ENCODE results near the gene MAPK8IP1.

MAPK8IP1 gene

GRCh38 chr11:45933846-45934579, 48.6 kb downstream of the MAPK8IP1 start:
- Histone ChIP-seq H3K36me3 (ENCODE audit: insufficient read depth, insufficient read length, low read length) (peaks cover 50% of the 10 kb centered on the region), H3K9ac (ENCODE audit: insufficient read length, low read depth) (no peak overlapping the region), H3K27me3 (ENCODE audit: insufficient read depth, insufficient read length) (no peaks in the 10 kb centered on the region), H3K4me1 (ENCODE audit: insufficient read depth, insufficient read length) (peaks cover 20% of the 10 kb centered on the region), H3K9me3 (ENCODE audit: insufficient read depth, low read length) (no peaks in the 10 kb centered on the region), H3K4me3 (ENCODE audit: insufficient read length, low read depth) (no peak overlapping the region)
- no peak for DNase-seq (ENCODE audit: low read depth, low spot score)
- TF ChIP-seq ZNF274 (IDR thresholded peaks at IDR 0.05; ENCODE audit: low read depth, low read length) (no peak), YY1 (IDR thresholded peaks at IDR 0.05; ENCODE audit: insufficient read depth, insufficient read length) (no peak), SUZ12 (IDR thresholded peaks at IDR 0.05; ENCODE audit: extremely low read depth, insufficient read depth, insufficient read length) (no peak)

DNA sequence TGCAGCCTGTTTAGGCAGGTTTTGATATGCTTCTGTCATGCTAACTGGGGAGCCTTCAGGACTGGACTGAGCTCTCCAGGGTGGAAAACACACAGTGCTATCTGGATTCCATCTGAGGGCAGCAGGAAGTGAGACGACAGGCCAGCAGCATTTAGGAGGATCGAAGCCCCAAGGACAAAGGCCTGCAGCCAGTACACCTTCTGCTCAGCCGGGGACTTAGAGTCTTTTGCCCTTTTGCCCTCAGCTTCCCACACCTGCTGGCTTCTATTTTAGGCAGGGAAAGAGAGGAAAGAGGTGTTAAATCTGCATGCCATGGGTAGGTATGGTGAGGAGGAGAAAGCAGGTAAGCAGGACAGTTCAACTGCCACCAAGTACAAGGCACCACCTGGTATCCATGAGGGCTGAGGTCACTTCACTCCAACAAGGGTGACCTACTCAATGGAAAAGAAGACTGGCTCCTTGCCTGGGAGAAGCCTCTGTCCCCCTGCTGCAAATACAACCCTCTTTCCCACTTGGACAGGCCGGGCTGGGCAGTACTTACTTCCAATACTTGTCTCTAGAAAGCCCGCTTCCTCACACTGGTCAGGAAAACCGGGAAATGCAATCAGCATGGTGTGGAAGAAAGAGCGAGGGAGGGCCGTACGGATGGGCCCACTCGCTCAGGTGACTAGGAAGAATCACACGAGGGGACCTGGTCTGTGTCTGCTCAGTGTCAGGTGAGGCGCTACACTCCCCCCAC, 49.3 kb downstream of the MAPK8IP1 start:
- H3K4me1 ChIP-seq (ENCODE audit: insufficient read depth, insufficient read length) = peaks cover 20% of the 10 kb centered on the region
- TF ChIP-seq ZNF274 (IDR thresholded peaks at IDR 0.05; ENCODE audit: low read depth, low read length) = no peak
- TF ChIP-seq SUZ12 (IDR thresholded peaks at IDR 0.05; ENCODE audit: extremely low read depth, insufficient read depth, insufficient read length) = no peak
- no peak for TF ChIP-seq YY1 (IDR thresholded peaks at IDR 0.05; ENCODE audit: insufficient read depth, insufficient read length)
- no peak overlapping the region for H3K9ac ChIP-seq (ENCODE audit: insufficient read length, low read depth)

DNA sequence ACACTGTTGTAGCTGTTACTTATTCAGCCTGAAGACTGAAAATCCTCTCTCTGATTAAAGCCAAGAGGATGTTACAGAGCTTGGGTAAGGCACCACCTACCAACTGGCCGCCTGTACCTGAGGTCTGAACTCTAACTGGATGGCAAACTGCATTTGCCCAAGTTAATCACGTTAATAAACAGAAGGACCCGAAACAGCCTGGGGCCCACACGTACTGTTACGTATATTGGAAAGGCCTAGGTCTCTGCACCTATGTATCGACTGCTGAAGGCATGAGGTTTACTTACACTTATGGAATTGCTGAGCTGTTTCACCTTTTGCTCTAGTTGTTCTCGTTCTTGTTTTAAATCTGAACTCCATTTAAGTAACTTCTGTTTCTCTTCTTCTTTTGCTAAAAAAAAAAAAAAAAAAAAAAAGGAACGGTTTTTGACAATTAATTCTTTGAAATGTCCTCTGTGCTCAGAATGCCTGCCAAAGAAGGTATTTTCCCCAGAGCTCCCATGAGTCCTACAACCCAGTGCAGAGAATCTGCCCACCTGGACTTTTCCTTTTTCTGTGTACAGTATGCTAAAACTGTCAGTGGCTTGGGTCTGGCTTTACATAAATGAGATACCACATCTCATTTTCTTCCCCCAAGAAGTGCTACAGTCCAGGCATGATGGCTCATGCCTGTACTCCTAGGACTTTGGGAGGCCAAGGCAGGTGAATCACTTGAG, 50.1 kb downstream of the MAPK8IP1 start:
- TF ChIP-seq YY1 (IDR thresholded peaks at IDR 0.05; ENCODE audit: insufficient read depth, insufficient read length) = no peak
- no peak for DNase-seq (ENCODE audit: low read depth, low spot score)
- no peaks in the 10 kb centered on the region for H3K27me3 ChIP-seq (ENCODE audit: insufficient read depth, insufficient read length)
- no peak overlapping the region for H3K4me3 ChIP-seq (ENCODE audit: insufficient read length, low read depth)
- no peaks in the 10 kb centered on the region for H3K9me3 ChIP-seq (ENCODE audit: insufficient read depth, low read length)
- H3K9ac ChIP-seq (ENCODE audit: insufficient read length, low read depth) = no peak overlapping the region
- peaks cover 20% of the 10 kb centered on the region for H3K4me1 ChIP-seq (ENCODE audit: insufficient read depth, insufficient read length)
- peaks cover 45% of the 10 kb centered on the region for H3K36me3 ChIP-seq (ENCODE audit: insufficient read depth, insufficient read length, low read length)

More for the DNA sequence above, 49.3 kb downstream of the MAPK8IP1 start:
- no peaks in the 10 kb centered on the region for H3K27me3 ChIP-seq (ENCODE audit: insufficient read depth, insufficient read length)
- H3K4me3 ChIP-seq (ENCODE audit: insufficient read length, low read depth) = no peak overlapping the region
- H3K9me3 ChIP-seq (ENCODE audit: insufficient read depth, low read length) = no peaks in the 10 kb centered on the region
- peak; percentile 39 for DNase-seq (ENCODE audit: low read depth, low spot score)
- H3K36me3 ChIP-seq (ENCODE audit: insufficient read depth, insufficient read length, low read length) = peaks cover 50% of the 10 kb centered on the region

DNA sequence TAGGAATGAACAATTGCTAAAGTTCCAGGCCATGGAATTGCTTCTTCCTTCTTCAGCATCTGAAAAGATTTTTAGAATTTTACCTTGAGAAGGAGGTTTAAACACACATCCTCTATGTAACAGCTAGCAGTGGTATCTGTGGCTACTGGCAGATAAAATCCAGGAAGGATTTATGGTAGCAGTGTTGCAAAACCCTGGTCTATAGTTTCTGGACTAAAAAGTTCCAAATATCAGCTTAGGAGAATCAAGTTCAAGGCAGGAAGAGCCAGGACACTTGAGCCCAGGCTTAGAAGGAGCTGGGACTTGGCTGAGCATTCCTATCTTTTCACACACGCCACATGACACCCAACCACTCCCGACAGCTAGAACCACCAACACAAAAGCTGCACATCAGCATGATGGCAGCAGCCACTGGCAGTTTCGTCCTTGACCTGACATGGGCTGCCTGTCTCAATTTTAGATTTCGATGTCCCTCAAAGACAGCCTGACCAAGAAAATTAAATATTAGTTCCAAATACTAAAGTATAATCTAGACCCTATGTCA, 51.1 kb downstream of the MAPK8IP1 start:
- H3K27me3 ChIP-seq (ENCODE audit: insufficient read depth, insufficient read length) = no peaks in the 10 kb centered on the region
- DNase-seq (ENCODE audit: low read depth, low spot score) = no peak
- H3K4me1 ChIP-seq (ENCODE audit: insufficient read depth, insufficient read length) = peaks cover 17% of the 10 kb centered on the region
- H3K9ac ChIP-seq (ENCODE audit: insufficient read length, low read depth) = no peak overlapping the region
- TF ChIP-seq SUZ12 (IDR thresholded peaks at IDR 0.05; ENCODE audit: extremely low read depth, insufficient read depth, insufficient read length) (no peak), ZNF274 (IDR thresholded peaks at IDR 0.05; ENCODE audit: low read depth, low read length) (no peak), YY1 (IDR thresholded peaks at IDR 0.05; ENCODE audit: insufficient read depth, insufficient read length) (no peak)
- no peaks in the 10 kb centered on the region for H3K9me3 ChIP-seq (ENCODE audit: insufficient read depth, low read length)
- no peak overlapping the region for H3K4me3 ChIP-seq (ENCODE audit: insufficient read length, low read depth)
- H3K36me3 ChIP-seq (ENCODE audit: insufficient read depth, insufficient read length, low read length) = peaks cover 43% of the 10 kb centered on the region

GRCh38 chr11:45937916-45938315, 52.5 kb downstream of the MAPK8IP1 start:
- H3K36me3 ChIP-seq (ENCODE audit: insufficient read depth, insufficient read length, low read length) = peaks cover 30% of the 10 kb centered on the region
- TF ChIP-seq ZNF274 (IDR thresholded peaks at IDR 0.05; ENCODE audit: low read depth, low read length) (no peak), YY1 (IDR thresholded peaks at IDR 0.05; ENCODE audit: insufficient read depth, insufficient read length) (no peak), SUZ12 (IDR thresholded peaks at IDR 0.05; ENCODE audit: extremely low read depth, insufficient read depth, insufficient read length) (no peak)
- DNase-seq (ENCODE audit: low read depth, low spot score) = no peak
- no peaks in the 10 kb centered on the region for H3K27me3 ChIP-seq (ENCODE audit: insufficient read depth, insufficient read length)
- peaks cover 14% of the 10 kb centered on the region for H3K4me1 ChIP-seq (ENCODE audit: insufficient read depth, insufficient read length)
- H3K9ac ChIP-seq (ENCODE audit: insufficient read length, low read depth) = no peak overlapping the region
- no peak overlapping the region for H3K4me3 ChIP-seq (ENCODE audit: insufficient read length, low read depth)
- H3K9me3 ChIP-seq (ENCODE audit: insufficient read depth, low read length) = no peaks in the 10 kb centered on the region

DNA sequence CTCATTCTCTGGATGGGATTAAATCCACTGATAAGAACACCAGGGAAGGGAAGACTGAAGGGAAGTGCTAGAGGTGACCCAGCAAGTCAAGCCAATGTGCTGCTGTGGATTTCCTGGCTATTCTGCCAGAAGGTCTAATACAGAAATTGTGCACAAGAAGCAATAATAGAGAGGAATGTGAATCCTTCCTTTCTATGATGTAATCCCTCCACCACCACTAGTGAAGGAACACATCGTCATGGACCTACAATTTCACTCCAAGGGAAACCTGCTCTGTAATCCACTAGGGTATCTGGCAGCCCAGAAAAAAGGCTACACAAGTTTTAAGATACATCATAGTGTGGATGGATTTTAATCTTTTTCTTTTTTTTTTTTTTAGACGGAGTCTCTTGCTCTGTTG, 54.4 kb downstream of the MAPK8IP1 start:
- no peak for TF ChIP-seq SUZ12 (IDR thresholded peaks at IDR 0.05; ENCODE audit: extremely low read depth, insufficient read depth, insufficient read length)
- TF ChIP-seq YY1 (IDR thresholded peaks at IDR 0.05; ENCODE audit: insufficient read depth, insufficient read length) = no peak
- TF ChIP-seq ZNF274 (IDR thresholded peaks at IDR 0.05; ENCODE audit: low read depth, low read length) = no peak

GRCh38 chr11:45941285-45941684, 55.8 kb downstream of the MAPK8IP1 start:
- Histone ChIP-seq H3K9ac (ENCODE audit: insufficient read length, low read depth) (no peak overlapping the region), H3K4me1 (ENCODE audit: insufficient read depth, insufficient read length) (peaks cover 2% of the 10 kb centered on the region), H3K36me3 (ENCODE audit: insufficient read depth, insufficient read length, low read length) (peaks cover 14% of the 10 kb centered on the region), H3K4me3 (ENCODE audit: insufficient read length, low read depth) (no peak overlapping the region), H3K27me3 (ENCODE audit: insufficient read depth, insufficient read length) (no peaks in the 10 kb centered on the region), H3K9me3 (ENCODE audit: insufficient read depth, low read length) (no peaks in the 10 kb centered on the region)
- DNase-seq (ENCODE audit: low read depth, low spot score) = no peak
- no peak for TF ChIP-seq YY1 (IDR thresholded peaks at IDR 0.05; ENCODE audit: insufficient read depth, insufficient read length)
- TF ChIP-seq ZNF274 (IDR thresholded peaks at IDR 0.05; ENCODE audit: low read depth, low read length) = no peak
- no peak for TF ChIP-seq SUZ12 (IDR thresholded peaks at IDR 0.05; ENCODE audit: extremely low read depth, insufficient read depth, insufficient read length)

More for the DNA sequence above, 54.4 kb downstream of the MAPK8IP1 start:
- no peak for DNase-seq (ENCODE audit: low read depth, low spot score)
- no peak overlapping the region for H3K9ac ChIP-seq (ENCODE audit: insufficient read length, low read depth)
- H3K36me3 ChIP-seq (ENCODE audit: insufficient read depth, insufficient read length, low read length) = peaks cover 14% of the 10 kb centered on the region
- no peaks in the 10 kb centered on the region for H3K9me3 ChIP-seq (ENCODE audit: insufficient read depth, low read length)
- peaks cover 6% of the 10 kb centered on the region for H3K4me1 ChIP-seq (ENCODE audit: insufficient read depth, insufficient read length)
- no peak overlapping the region for H3K4me3 ChIP-seq (ENCODE audit: insufficient read length, low read depth)
- H3K27me3 ChIP-seq (ENCODE audit: insufficient read depth, insufficient read length) = no peaks in the 10 kb centered on the region
